GM19455 (cell line): ENCODE measurements around the gene MAST4.

ENCODE experiments used
- ATAC-seq: cut with Tn5 transposase; IDR thresholded peaks from one replicate; pipeline ENCODE4 v1.9.1; 2021; ENCODE audit not compliant: unreplicated experiment

Gene MAST4

DNA sequence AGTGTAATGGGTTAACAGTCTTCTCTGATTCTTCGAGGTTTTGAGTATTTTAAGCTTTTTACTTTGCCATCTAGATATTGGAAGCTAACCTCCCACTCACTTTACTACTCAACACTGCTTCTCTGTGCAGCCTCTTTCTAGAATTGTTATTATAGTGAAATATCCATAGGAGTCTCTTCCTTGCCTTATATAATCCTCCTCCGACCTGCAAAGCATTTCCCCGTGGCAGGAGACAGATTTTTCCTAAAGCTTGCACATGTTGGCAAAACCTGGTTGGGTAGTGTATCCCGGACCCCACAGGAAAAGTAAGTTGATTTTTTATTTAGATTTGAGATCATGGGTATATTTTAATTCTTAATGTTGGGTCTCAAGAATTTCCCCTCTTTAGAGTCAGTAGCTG lies 351.3 kb downstream of the MAST4 start:
- ATAC-seq = no peak

DNA sequence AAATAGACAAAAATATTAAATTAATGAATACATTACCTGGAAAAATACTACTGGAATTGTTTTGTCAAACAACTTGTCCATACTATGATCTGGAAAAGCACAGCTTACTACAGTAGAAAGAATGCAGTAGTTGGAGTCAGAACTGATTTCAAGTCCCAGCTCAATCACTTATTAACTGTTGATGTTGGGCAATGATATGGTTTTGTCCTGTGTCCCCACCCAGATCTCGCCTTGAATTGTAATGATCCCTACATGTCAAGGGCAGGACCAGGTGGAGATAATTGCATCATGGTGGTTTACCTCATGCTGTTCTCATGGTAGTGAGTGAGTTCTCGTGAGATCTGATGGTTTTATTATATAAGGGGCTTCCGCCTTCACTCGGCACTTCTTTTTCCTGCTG lies 352.9 kb downstream of the MAST4 start:
- ATAC-seq = no peak

DNA sequence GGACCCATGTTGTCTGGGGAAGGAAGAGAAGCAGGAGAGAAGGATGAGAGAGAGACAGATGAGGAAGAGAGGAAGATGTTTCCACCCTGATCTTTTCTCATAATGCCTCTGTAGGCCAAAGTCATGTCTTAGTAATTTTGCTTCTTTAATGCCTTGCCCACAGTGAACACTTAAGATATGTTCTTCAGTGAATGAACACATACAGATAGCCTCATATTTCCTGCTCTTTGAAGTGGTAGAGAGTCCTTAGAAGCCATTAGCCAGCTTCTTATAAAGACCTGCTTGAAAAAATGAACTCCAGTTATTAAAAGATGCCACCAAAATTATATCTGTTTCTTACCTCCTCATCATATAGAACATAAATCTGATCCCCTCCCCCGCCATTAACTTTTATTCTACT lies 356.0 kb downstream of the MAST4 start:
- ATAC-seq = no peak

DNA sequence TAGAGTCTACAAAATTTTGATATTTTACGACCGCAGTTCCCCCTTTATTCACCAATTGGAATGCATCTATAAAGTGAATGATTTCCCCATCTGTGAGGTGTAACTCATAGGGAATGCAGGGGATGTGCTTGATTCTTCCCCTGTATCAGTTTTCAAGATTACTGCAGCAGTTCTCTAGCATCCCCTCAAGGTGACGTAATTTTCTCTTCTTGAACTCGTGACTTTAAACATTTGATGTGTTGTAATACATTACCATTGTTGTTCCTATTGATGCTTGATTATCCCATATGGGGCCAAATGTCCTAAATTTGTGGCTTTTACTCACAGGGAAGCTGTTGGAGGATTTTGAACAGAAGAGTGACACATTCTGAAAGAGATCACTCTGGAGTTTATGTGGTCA lies 360.2 kb downstream of the MAST4 start:
- ATAC-seq = no peak

DNA sequence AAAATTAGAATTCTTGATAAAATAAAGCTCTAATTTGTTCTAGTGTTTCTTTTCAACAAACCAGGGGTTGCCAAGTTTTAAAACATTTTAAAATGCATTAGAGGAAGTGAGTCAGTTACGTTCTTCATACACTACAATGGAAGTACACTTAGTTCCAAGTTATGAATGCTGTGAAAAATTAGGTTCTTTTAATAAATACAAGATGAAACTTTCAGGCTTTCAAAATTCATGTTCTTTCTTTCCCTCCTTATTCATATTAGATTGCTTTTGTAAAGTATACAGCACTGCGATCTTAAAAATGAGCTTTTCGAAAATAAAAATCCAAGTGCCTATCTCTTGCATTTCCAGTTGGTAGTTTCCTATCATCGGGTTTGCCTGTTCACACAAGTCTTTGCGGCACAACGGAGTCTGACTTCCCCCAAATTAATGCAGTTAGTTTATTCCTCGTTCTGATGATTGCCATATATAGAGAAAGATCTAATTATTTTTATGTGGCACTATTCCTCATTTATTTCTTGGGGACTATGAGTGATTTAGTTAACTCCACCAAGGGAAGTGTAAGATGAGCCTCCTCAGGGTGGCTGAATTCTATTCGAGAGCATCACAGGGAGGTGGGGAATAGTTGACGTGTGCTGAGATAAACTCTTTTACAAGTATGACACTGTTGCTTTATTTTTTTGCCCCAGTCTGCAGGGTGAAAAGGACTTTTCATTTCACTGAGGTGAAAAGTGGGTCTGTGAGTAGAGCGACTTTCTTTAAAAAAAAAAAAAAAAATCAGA lies 362.2 kb downstream of the MAST4 start:
- ATAC-seq = no peak

DNA sequence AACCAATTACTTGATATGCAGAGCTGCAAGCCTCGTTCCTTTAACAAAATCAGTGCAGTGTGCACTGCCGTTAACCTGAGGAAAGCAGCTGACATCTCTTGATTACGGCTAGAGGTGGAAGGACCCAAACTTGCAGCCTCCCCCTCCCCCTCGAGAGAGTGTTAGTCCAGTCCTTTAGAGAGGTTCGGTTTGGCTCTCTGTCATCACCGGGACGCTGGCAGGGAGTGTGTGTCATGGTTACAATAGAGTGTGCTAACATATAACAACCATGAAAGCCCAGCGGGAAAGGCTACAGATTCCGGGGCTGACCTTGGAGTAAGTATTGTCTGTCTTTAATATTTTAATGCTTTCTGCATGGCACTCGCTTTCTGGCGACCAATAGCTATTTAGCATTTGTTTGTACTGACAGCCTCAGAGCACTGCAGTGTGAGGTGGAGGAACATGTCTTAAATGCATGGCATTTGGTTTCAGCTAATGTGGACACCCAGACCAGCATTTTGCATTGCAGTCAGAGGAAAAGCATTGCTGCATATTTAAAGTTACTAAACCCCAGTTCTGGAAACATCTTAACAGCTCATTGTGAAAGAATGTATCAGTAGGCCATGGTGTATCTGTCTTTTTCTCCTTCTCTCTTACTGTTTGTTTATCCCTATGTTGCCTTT lies 362.9 kb downstream of the MAST4 start:
- ATAC-seq = no peak

DNA sequence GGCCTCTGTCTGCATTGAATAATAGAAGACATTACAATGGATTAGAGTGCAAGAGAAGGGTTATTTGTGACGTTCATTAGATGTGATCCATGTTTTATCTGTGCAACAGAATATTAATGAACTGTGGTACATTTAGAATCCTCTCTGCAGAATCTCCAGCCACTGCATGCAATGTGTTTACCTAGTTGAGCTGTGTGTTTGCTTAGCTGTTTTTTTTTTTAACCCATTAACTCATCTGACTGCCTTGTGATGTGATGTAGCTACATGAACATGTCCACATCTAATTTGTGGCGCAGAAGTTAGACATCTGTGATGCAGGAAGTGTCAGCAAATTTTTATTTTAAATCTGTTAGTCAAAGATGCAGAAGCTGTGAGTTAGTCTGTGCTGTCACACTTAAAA lies 363.5 kb downstream of the MAST4 start:
- no peak for ATAC-seq

DNA sequence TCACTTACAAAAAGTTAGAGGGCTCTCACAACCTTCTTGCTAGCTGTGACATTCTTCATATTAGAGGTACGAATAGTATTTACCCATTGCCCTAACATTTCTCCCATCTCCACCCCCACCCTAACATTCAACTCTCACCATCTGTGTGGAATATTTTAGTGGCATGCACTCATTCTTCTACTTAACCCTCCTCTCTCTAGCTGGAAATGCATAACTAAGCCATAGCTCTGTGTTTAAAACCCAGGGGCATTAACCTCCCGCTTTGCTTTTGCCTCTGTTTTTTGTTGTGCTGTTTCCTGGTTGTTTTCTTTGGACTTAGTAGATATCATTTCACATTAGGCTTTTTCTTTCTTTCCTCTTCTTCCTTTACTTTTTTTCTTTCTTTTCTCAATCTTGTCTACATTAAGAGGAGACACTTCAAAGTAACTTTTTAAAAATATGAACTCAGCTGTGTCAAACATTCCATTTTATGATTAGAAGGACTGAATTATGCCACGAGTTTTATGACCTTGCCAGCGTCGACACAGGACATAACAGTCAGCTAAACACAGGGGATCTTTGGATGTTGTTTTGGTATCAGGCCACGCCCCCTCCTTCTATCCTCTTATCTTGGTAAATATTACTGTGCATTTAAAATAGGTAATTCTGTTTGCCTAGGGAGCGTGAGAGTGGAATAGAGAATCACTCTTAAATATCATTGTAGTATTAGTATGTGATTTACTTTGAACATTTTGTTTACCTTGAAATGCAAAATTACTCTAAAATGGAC lies 364.4 kb downstream of the MAST4 start:
- no peak for ATAC-seq

DNA sequence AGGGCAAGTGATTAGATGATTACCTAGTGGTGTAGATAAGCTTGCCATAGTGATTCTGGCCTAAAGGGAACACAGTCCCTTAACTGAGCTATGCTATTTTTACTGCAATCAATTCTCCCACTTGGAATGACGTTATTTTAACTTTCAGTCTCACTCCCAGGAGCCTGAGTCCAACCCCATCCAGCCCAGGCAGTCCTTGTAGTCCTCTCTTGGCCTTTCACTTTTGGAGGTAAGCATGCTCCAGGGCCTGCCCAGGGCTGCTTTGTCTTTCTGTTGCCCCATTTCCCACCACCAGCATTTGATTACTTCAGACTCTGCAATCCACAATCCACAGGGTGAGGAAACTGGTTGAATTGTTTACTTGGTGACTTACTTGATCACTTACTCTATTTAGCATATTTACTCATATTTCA lies 367.4 kb downstream of the MAST4 start:
- ATAC-seq = no peak

DNA sequence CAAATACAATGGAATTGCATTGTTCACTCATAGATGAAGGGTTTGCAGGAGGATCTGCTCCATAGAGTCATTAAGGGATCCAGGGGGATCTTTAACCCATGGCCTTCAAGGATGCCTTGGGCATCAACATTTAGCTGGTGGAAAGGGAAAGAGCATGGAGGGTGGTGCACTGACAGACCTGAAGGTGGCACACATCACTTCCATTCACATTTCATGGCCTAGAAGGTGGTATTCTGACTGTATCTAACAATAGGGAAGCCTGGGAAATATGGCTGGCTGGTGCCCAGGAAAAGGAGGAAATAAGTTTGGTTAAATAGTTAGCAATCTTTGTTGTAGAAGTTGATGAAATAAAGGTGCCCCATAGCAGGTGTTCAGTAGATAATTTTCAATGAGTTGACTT lies 370.2 kb downstream of the MAST4 start:
- no peak for ATAC-seq

DNA sequence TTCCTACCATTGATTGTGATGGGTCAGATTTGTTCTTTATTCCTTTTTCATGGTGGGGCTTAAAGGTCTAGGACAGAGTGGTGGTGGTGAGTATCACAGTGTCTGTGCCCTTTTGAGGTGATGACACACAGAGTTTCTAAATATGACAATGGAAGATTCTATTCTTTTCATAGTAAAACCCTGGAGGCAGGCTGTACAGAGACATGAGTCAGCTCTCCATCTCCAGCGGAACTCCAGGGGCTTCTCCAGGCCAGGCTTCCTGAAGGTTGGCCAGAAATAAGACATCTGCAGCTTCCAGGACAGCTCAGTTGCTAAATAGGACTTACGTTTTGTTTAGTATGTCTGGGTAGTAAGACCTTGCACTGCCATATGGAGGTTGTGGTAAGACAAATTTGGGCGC lies 370.9 kb downstream of the MAST4 start:
- ATAC-seq = no peak

DNA sequence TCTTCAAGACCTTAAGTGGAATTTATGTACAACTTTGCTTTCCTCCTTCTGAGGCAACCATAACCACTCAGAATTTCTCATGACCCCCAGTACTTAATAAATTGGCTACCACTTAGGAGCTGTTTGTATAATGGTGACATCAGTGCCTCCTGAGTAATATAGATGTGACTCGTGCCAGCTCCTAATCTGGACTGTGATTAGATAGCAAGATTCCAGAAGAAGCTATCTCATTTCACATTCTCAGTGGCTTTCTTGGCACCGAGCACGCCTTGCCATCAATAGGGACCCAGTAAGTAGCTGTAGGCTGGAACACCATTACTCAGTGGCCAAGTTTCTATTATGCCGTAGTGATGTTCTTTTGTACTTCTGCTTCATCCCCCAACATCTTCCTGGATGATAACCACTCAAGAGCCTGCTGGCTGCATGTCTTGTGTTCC lies 371.7 kb downstream of the MAST4 start:
- no peak for ATAC-seq

DNA sequence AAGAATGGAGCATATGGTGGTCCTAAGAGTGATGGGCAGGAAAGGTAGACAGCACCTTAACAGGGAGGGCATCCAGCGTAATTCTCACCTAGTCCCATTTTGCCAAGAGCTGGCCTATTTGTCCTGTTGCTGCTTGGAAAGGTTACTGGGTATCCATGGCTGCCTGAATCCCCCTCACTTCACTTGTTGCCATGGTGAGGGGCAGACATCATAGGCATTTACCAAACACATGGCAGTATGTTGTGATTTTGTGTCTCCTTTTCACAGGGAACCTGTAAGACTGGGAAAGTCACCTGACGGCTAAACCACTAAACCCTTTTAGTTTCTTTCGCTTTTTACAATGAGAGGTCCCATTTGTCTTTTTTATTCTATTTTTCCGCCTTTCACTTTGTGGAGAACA lies 373.3 kb downstream of the MAST4 start:
- no peak for ATAC-seq

DNA sequence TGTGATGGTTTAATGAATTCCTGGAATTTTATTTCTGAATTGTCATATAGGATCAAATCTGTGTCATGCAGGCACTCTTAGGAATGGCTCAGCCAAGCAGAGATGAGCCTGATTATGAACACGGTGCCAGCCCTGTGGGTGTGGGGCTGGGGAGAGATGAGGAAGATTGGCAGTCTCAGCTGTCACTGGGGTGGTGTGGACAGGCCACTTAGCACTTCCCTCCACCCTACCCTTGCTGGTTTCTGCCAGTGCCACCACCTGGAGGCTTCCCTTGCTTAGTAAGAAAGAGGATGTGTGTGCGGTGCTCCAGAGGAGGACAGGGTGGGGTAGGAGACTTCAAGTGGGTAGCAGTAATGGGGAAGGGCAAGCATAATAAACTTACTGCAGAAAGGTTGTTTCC lies 373.8 kb downstream of the MAST4 start:
- no peak for ATAC-seq

DNA sequence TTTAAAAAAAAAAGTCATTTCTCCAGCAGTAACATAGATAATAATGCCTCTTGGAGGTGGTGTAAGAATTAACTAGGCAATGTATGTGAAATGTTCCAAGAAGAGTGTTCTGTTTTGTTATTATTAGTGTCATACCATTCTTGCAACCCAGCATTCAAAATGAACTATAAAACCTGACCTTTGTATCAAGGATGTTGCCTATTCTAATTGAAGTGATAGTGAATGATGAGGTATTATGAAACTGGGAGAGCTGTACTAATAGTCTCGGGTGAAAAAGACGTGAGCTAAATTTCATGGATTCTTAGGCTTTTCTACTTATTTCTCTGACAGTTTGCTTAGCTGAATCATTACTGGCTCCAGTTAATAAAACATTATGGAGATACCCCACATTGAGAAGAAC lies 375.8 kb downstream of the MAST4 start:
- no peak for ATAC-seq

DNA sequence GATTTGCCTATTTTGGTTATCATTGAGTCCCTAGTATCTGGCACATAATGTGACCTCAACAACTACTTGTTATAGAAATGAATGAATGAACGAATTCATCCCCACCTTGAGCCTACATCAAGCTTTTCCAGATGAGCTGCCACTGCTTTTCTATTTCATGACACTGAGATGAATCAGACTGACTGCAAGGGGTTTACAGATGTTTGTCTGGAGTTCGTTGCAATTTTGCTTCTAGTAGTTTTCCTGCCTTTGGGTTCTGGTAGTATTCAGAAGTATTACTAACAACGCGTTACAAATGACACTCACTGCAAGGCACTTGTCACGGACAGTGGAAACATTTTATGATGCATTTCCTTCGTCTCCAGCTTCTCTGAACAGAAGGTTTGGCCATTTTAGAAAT lies 378.1 kb downstream of the MAST4 start:
- ATAC-seq = no peak

DNA sequence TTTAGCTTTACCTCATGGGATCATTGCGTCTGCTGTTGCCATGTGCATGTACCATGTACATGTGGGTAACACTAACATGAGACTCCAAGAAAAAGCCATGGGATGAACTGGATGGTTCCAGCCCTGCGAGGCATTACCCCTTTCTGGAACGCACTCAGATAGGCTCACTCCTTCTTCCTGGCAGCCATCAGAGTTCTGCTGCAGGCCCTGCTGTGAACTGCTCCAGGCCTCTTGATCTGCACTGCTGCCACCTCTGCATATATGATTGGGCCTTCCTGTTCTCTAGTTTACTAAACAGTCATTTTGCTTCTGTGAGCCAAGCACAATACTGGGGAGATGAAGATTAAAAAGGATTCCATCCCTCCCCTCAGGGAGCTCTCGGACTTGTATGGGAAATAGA lies 379.9 kb downstream of the MAST4 start:
- no peak for ATAC-seq

DNA sequence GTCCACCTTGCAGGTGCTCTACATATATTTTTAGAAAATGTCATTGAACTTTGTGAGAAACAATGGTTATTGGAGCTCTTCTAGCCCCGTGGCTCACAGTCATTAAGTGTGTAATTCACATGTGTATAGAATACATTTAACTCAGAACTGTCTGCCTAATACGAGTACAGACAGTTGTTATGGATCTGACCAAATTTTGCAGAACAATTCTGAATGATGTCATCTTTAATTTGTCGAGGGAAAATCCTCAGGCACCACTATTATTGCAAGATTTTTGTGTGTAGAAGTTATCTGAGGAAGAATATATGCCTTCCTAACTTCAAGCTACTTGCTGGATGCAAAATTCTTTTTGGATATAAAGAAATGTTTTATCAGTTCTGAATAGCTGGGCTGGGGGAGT lies 383.5 kb downstream of the MAST4 start:
- ATAC-seq = no peak

DNA sequence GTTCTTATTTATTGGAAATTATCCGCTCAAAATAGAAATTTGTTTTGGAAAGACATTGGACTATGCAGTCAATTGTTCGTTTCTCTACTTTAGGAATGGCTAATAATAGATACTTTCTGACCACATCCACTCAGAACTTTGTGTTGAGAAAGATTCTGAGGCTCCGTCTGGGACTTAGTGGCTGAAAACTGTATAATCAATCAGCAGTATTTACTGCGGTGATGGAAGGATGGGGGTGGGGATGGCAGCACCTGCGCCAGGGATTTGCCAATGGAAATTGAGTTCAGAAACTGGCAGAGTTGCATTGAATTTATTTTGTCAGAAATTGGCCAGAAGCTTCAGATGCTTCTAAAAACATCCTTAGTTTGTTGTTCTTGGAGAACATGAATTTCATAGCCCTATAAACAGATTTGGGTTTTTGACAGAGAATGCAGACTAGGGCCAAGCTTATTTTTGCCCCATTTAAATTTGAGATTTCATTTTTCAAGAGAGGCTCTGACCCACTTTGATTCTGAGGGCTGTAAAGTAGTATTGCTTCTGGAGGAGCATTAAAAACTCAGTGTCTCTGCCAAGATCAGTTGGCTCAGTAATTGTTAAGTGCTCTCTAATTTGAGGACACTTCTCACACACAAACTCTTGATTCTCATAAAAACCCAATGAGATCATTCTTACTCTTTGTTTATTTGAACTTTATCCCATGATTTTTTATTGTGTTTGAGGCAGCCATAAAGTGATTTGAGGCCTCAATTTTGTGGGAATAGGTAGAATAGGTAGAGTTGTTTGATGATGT lies 385.3 kb downstream of the MAST4 start:
- no peak for ATAC-seq

DNA sequence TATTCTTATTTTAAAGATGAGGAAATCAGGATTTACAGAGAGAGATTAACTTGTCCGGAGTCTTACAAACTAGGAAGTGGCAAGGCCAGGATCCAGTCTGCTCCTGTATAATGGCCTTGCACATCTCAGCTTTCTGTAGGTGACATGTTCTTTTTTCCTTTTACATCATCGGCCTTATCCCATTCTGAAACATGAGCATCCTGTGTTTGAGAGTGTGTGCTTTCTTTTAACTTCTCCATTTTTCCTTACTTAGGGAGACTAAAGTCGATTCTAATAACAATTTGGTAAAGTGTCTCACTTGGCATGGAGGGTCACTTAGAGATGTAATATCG lies 385.8 kb downstream of the MAST4 start:
- ATAC-seq = no peak

DNA sequence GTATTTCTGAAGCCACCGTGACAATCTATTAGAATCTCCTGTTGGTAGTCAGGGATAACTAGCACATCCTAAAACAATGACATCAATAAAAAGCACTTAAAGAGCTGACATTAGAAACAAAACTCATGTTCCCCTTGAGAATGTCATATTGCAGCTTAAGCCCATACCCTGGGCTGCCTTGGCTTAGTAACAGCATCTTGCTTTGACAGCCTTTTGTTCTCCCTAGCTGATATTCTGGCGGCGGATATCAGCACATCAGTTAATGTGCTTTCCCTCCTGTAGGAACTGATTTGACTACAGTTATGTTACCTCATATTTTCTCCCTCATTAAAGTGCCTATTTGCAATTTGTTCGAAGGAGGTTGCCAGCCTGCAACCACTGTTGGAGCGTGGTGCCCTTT lies 386.3 kb downstream of the MAST4 start:
- no peak for ATAC-seq
